ENCODE data around the gene PLK2. TPM values are rescaled to one million over a fixed set of nuclear protein-coding genes. Genes with fewer than 3 reads are reported as not detected.

The PLK2 gene
- total RNA-seq, 1 donor from 2014 or later = 572 TPM

Other genes with a start within 250 kb of the PLK2 start
- gene GAPT, start 31.3 kb upstream of the PLK2 start, total RNA-seq (ENCODE audit: unreplicated experiment) = 1.4 TPM
- 16.1 TPM for gene RAB3C, start 123.0 kb upstream of the PLK2 start, total RNA-seq (ENCODE audit: unreplicated experiment)